Keratinocyte (primary cell): Measurements from ENCODE around the gene ADGRV1. TPM values are rescaled to one million over a fixed set of nuclear protein-coding genes. Genes with fewer than 3 reads are reported as not detected.

Source experiments
- DNase-seq: peaks from one replicate; pipeline ENCODE4 v3.0.0-alpha.2; 2011; ENCODE audit warnings: low read depth, missing footprints, low spot score
- FAIRE-seq: peaks from 2 replicates; lab custom pipeline; 2011; peaks lifted over from hg19 to GRCh38; lab: Jason Lieb, UNC
- H2AFZ ChIP-seq: 2 replicates; pipeline ENCODE4 v1.6.0; 2012; ENCODE audit warnings: low read length, control low read depth, inconsistent platforms; ENCODE audit not compliant: control insufficient read depth
- H3K27ac ChIP-seq: 2 replicates; pipeline ENCODE4 v1.5.1; 2011; ENCODE audit warnings: low read length; ENCODE audit not compliant: control insufficient read depth, insufficient read depth
- H3K27me3 ChIP-seq: 3 replicates; pipeline ENCODE4 v1.6.0; 2011; ENCODE audit warnings: low read length; ENCODE audit not compliant: control insufficient read depth, insufficient read depth; ENCODE audit errors: extremely low read depth
- H3K36me3 ChIP-seq, 2 experiments: 2 replicates in 1 of 2; 3 replicates in 1 of 2; pipeline ENCODE4 v1.5.1; 2011; ENCODE audit warnings: low read length in 2 of 2, mild to moderate bottlenecking in 1 of 2; ENCODE audit not compliant: control insufficient read depth in 2 of 2, insufficient read depth in 2 of 2; ENCODE audit errors: extremely low read depth in 1 of 2
- H3K4me1 ChIP-seq: 3 replicates; pipeline ENCODE4 v1.5.1; 2011; ENCODE audit warnings: low read length; ENCODE audit not compliant: control insufficient read depth, insufficient read depth; ENCODE audit errors: extremely low read depth
- H3K4me2 ChIP-seq: 3 replicates; pipeline ENCODE4 v1.6.0; 2011; ENCODE audit warnings: low read depth, low read length; ENCODE audit not compliant: control insufficient read depth, insufficient read depth; ENCODE audit errors: extremely low read depth
- H3K4me3 ChIP-seq, 3 experiments: fragments of 200-600 bp in 1 of 3; sonication (generic) in 1 of 3; 2 replicates in 2 of 3; 3 replicates in 1 of 3; pipeline ENCODE4 v1.5.1; 2011 to 2016; ENCODE audit warnings: low read length in 3 of 3, mild to moderate bottlenecking in 3 of 3, control low read depth in 2 of 3, inconsistent platforms in 1 of 3, low read depth in 1 of 3, mixed read lengths in 1 of 3, mixed run types in 1 of 3, moderate library complexity in 1 of 3; ENCODE audit not compliant: control insufficient read depth in 2 of 3, insufficient read depth in 2 of 3; ENCODE audit errors: extremely low read depth in 1 of 3
- H3K79me2 ChIP-seq: 2 replicates; pipeline ENCODE4 v1.6.0; 2012; ENCODE audit warnings: low read length; ENCODE audit not compliant: control insufficient read depth, insufficient read depth
- H3K9ac ChIP-seq: 3 replicates; pipeline ENCODE4 v1.6.0; 2011; ENCODE audit warnings: low read length; ENCODE audit not compliant: control insufficient read depth, insufficient read depth; ENCODE audit errors: extremely low read depth
- H3K9me1 ChIP-seq: 3 replicates; pipeline ENCODE4 v1.6.0; 2011; ENCODE audit warnings: low read length; ENCODE audit not compliant: control insufficient read depth, insufficient read depth; ENCODE audit errors: extremely low read depth
- H3K9me3 ChIP-seq: 2 replicates; pipeline ENCODE4 v1.5.1; 2012; ENCODE audit warnings: low read depth, low read length; ENCODE audit not compliant: control insufficient read depth
- H4K20me1 ChIP-seq: 3 replicates; pipeline ENCODE4 v1.6.0; 2011; ENCODE audit warnings: low read length; ENCODE audit not compliant: control insufficient read depth, insufficient read depth; ENCODE audit errors: extremely low read depth
- EZH2 ChIP-seq: IDR thresholded peaks from one replicate; pipeline ENCODE4 v1.6.1; 2012; ENCODE audit warnings: inconsistent platforms, mild to moderate bottlenecking, low read length, moderate library complexity
- dilution Hi-C: fragments of 300-500 bp; cut with MboI; formaldehyde crosslinking; loops from one replicate; pipeline ENCODE4 v1.7.0; 2020; ENCODE audit warnings: low sequenced_read_pairs; ENCODE audit not compliant: extremely low pct_ligation_motif_present
- polyA plus RNA-seq, 5 experiments: library from polyadenylated mRNA; depleted of rRNA in 3 of 5; stranded (reverse) in 3 of 5; stranded (forward) in 1 of 5; unstranded in 1 of 5; fragments of >200 nt; gene quantifications; 1 replicate in 1 of 5; 2 replicates in 3 of 5; 3 replicates in 1 of 5; pipeline versions ENCODE4 v1.2.1 to v1.2.3, GENCODE V29; 2011 to 2012; ENCODE audit warnings: missing spikeins in 2 of 5, low read depth in 1 of 5, low replicate concordance in 1 of 5
- TF ChIP-seq, protein P1 (sequence below), 3 experiments: IDR thresholded peaks in 1 of 3; conservative IDR thresholded peaks in 1 of 3; optimal IDR thresholded peaks in 1 of 3; 2 replicates in 2 of 3; 3 replicates in 1 of 3; pipeline versions ENCODE3 to v1.5.1; 2011; ENCODE audit warnings: low read length in 3 of 3, mild to moderate bottlenecking in 3 of 3, moderate library complexity in 2 of 3, control low read depth in 1 of 3, inconsistent platforms in 1 of 3; ENCODE audit not compliant: insufficient read depth in 2 of 3; ENCODE audit errors: extremely low read depth in 1 of 3

The ADGRV1 gene
- polyA plus RNA-seq, 1 donor (not counting 4 experiments of a cell fraction or from before 2014, with no cell fraction given): 0.05 TPM

DNA sequence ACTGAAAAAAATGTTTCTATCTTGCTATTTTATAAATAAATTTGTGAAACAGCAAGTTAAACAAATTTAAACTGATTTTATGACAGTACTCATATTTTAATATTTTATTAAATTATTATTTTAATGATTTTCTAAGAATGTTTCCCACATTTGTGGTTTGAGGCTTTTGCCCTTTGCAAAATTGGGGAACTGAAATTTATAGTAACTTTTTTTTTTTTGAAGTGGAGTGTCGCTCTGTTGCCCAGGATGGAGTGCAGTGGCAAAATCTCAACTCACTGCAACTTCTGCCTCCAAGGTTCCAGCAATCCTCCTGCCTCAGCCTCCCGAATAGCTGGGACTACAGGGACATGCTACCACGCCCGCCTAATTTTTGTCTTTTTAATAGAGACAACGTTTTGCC lies 7.2 kb upstream of the ADGRV1 start:
- no peak overlapping the region for H3K4me2 ChIP-seq
- H3K27ac ChIP-seq: no peak overlapping the region
- dilution Hi-C loops: no loop called here
- no peaks in the 10 kb centered on the region for H3K9me1 ChIP-seq
- peaks cover 11% of the 10 kb centered on the region for H3K27me3 ChIP-seq
- H3K79me2 ChIP-seq: no peaks in the 10 kb centered on the region
- no peak overlapping the region for H2AFZ ChIP-seq
- no peaks in the 10 kb centered on the region for H3K9me3 ChIP-seq
- TF ChIP-seq, protein P1, sequence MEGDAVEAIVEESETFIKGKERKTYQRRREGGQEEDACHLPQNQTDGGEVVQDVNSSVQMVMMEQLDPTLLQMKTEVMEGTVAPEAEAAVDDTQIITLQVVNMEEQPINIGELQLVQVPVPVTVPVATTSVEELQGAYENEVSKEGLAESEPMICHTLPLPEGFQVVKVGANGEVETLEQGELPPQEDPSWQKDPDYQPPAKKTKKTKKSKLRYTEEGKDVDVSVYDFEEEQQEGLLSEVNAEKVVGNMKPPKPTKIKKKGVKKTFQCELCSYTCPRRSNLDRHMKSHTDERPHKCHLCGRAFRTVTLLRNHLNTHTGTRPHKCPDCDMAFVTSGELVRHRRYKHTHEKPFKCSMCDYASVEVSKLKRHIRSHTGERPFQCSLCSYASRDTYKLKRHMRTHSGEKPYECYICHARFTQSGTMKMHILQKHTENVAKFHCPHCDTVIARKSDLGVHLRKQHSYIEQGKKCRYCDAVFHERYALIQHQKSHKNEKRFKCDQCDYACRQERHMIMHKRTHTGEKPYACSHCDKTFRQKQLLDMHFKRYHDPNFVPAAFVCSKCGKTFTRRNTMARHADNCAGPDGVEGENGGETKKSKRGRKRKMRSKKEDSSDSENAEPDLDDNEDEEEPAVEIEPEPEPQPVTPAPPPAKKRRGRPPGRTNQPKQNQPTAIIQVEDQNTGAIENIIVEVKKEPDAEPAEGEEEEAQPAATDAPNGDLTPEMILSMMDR (optimal IDR thresholded peaks at IDR 0.05 in 1 of 3, IDR thresholded peaks at IDR 0.05 in 1 of 3, conservative IDR thresholded peaks at IDR 0.05 in 1 of 3; ENCODE audit: extremely low read depth in 1 of 3, insufficient read depth in 2 of 3, low read length in 3 of 3): no peak
- TF ChIP-seq EZH2: no peak
- no peak overlapping the region for H3K9ac ChIP-seq
- no peaks in the 10 kb centered on the region for H3K36me3 ChIP-seq
- DNase-seq (no peak), FAIRE-seq (no peak)
- no peaks in the 10 kb centered on the region for H4K20me1 ChIP-seq
- H3K4me3 ChIP-seq: no peak overlapping the region
- no peaks in the 10 kb centered on the region for H3K4me1 ChIP-seq

DNA sequence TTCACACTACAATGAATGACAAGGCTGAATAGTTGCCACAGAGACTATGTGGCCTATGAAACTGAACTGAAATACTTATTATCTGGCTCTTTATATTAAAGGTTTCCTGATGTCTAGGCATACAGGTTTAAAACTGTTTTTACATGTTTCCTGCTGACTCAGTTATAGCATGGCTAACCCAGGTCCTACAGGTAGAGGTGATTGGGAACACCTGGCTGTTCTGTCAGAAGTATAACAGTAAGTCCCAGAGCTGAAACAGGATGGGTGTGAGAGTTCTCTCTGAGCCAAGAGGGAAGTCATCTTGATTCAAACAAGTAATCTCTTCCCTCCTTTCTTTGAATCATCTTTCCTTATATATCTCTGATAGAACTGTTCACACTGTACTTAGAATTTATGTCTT lies 4.9 kb upstream of the ADGRV1 start:
- dilution Hi-C loops: no loop called here
- FAIRE-seq (no peak), DNase-seq (no peak)
- H3K9me3 ChIP-seq: no peaks in the 10 kb centered on the region
- no peaks in the 10 kb centered on the region for H4K20me1 ChIP-seq
- H3K27ac ChIP-seq: no peak overlapping the region
- no peaks in the 10 kb centered on the region for H3K79me2 ChIP-seq
- H2AFZ ChIP-seq: no peak overlapping the region
- H3K4me3 ChIP-seq: no peak overlapping the region
- H3K27me3 ChIP-seq: peaks cover 32% of the 10 kb centered on the region
- H3K36me3 ChIP-seq: no peaks in the 10 kb centered on the region
- H3K9ac ChIP-seq: no peak overlapping the region
- no peak overlapping the region for H3K4me2 ChIP-seq
- no peaks in the 10 kb centered on the region for H3K4me1 ChIP-seq
- H3K9me1 ChIP-seq: no peaks in the 10 kb centered on the region
- TF ChIP-seq, protein P1 (optimal IDR thresholded peaks at IDR 0.05 in 1 of 3, IDR thresholded peaks at IDR 0.05 in 1 of 3, conservative IDR thresholded peaks at IDR 0.05 in 1 of 3; ENCODE audit: extremely low read depth in 1 of 3, insufficient read depth in 2 of 3, low read length in 3 of 3): no peak
- TF ChIP-seq EZH2: no peak
